ENCODE data around the gene XRCC4.

DNA sequence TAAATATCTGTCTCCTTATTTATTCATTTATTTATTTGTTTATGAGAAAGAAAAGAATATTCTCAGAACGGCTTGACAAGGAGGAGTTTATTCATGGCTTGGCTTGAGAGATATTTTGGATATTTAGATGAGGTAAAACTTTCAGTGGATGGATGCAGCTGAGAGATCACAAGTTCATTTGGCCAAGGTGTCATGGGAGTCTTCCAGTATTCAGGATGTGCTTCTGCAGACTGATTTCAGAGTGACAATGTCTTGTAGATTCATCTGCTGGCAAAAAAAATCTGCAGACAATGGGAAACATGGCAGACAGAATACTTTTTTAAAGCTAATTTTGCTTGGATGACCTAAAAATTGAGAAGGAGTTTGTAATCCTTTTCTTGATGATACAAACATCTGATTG, 38.5 kb downstream of the XRCC4 start:
- TF ChIP-seq TAF1 (IDR thresholded peaks at IDR 0.05; ENCODE audit: borderline replicate concordance, low read depth, low read length) (no peak), POLR2AphosphoS5 (IDR thresholded peaks at IDR 0.05; ENCODE audit: low read depth, low read length) (no peak)
